ENCODE data around the gene TMEM130.
A peak's percentile ranks its signal among the peaks of the same experiment; 100 is the strongest.

TMEM130 gene

DNA sequence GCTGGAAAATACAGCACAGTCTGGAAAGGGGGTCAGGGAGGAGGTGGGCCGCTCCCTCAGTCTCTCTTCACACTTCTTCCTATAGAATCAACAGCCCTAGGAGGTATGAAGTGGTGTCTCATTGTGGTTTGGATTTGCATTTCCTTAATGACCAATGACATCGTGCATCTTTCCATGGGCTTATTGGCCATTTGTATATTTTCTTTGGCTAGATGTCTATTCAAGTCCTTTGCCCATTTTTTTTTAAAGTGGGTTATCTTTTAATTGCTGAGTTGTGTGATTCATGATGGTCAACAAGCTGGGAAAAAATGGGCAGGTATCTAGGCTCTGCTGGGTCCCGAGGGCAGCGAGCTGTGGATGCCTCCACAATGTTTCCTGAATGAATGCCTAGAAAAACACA, 29.1 kb downstream of the TMEM130 start:
- no peak for DNase-seq

DNA sequence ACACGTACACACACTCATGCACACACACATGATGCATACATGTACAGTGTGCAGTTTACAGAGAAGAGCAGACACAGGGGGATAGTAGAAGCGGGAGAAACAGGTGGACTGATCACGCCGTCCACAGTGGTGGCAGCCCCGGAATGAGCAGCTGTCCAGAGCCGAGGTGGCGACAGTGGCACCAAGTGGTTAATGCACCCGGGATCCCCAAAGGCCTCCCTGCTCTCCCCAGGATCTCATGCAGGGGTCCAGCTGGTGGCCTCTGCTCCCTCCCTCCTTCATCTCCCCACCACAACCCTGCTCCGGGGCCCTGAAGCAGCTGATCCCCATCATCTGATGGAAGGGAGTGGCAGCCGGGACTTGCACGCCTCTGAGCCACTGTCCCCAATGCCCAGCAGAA, 29.7 kb downstream of the TMEM130 start:
- no peak for DNase-seq

DNA sequence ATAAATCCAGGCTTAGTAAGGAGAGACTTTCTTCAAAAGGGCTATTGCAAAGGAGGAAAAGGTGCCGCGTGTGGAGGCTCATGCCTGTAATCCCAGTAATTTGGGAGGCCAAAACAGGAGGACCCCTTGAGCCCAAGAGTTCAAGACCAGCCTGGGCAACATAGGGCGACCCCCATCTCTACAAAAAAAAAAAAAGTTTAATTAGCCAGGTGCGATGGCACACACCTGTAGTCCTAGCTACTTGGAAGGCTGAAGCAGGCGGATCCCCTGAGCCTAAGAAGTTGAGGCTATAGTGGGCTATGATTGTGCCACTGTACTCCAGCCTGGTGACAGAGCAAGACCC, 32.2 kb downstream of the TMEM130 start:
- no peak for DNase-seq

DNA sequence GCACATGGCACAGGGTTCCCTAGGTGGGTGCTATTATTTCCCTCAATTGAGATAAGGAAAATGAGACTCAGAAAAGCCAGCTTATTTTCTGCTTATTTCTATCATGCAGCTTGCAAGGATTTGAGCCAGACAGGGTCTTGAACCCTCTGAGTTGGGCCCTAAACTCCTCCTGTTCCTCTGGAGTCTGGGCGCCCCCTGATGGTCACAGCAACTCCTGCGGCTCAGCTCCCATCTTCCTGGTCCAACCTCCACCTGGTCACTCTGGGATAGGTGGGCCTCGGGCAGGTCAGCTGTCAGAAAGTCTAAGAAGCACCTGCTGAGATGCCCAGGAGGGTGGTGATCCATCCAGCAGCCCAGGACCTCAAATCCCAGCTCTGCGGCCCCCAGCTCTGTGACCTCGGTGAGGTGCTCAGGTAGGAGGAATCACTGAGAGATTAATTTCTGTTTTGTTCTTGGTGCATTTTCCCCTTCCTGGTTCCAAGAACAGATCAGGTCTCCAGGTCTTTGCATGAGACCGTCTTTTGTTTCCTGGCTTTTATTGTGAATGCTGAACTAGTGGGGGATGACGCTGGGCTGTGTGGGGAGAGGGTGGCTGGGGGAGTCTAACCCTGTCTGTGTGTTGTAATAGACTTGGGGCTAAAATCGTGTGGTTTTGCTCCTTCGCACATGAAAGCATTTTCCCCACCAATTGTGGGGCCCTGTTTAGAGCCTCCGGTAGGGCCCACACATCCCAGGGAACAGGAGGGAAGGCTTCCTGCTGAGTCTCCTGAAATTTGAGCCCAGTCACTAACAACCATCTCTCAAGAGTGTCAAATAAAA, 32.8 kb downstream of the TMEM130 start:
- peak; percentile 17 to 21 for DNase-seq

DNA sequence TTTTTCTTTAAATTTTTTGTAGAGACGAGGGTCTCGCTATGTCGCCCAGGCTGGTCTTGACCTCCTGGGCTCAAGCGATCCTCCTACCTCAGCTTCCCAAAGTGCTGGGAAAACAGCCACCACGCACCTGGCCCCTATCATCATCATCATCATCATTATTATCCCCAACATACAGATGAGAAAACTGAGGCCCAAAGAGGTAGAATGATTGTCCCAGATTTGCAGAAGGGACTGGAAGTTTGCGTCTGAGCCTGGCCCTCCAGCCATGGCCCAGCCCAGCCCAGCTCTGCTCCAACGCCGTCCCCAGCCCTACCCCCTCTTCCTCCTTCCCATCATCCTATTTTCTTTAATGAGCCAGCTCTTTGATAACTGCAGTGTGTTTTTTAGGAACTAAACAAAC, 34.9 kb downstream of the TMEM130 start:
- no peak for DNase-seq

DNA sequence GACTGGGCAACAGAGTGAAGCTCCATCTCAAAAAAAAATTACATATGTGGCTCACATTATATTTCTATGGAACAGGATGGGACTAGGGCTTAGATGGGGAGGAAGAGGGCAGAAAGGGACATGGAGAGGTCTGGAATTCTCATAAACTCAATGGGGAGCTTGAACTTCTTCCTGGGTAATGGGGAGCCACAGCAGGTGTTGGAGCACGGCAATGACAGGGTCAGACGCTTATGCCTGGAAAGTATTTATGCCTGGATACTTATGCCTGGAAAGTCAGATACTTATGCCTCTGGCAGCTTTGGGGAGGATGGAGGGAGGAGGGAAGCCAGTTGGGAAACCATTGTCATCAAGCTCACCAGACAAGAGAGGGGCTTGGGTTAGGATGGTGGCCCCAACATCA, 36.8 kb downstream of the TMEM130 start:
- no peak for DNase-seq

DNA sequence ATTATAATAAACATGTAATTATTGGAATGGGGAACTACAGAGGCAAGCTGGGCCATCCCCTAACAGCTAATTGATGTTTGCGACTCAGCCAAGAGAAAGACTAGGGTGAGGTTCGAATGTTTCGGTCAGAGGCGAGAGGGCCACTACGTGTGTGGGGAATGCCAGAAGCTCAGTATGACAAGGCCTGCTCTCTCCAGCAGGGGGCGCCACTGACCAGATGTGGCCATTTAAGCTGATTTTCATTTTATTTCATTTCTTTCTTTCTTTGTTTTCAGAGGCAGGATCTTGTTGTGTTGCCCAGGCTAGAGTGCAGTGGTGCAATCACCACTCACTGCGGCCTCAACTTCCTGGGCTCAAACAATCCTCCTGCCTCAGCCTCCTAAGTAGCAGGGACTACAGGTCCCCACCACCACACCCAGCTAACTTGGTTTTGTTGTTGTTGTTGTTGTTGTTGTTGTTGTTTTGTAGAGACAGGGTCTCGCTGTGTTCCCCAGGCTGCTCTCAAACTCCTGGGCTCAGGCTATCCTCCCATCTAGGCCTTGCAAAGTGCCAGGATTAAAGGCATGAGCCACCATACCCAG, 38.1 kb downstream of the TMEM130 start:
- DNase-seq, result peak; percentile 48 to 57

DNA sequence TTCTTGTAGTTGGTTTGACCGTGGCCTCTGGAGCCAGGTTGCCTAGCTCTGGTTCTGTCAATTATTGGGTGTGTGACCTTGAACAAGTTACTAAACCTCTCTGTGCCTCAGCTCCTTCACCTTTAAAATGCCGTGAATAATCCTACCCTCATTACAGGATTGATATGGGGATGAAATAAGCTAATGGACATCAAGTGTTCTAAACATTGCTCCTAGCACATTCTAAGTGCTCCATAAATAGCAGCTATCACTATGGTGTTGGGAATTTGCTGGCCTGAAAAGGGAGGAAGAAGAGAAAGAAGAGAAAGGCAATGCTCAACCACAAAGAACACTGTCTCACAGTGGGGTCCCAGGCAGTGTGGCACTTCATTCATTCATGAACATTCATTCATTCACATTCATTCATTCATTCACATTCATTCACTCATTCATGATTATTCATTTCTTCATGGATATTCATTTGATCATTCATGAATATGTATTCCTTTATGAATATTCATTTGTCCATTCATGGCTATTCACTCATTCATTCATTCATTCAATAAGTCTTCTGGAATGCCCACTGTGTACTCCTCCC, 38.8 kb downstream of the TMEM130 start:
- no peak for DNase-seq

DNA sequence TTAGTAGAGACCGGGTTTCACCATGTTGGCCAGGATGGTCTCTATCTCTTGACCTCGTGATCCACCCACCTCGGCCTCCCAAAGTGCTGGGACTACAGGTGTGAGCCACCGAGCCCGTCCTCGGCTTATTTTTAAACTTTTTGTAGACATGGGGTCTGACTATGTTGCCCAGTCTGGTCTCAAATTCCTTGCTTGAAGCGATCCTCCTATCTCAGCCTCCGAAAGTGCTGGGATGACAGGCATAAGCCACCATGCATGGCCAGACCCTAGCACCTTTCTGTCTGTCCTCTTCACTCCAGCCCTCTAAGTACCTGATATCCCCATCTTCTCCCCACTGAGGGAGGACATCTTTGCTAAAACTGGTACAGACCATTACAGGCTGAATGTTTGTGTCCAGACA, 41.4 kb downstream of the TMEM130 start:
- no peak for DNase-seq

DNA sequence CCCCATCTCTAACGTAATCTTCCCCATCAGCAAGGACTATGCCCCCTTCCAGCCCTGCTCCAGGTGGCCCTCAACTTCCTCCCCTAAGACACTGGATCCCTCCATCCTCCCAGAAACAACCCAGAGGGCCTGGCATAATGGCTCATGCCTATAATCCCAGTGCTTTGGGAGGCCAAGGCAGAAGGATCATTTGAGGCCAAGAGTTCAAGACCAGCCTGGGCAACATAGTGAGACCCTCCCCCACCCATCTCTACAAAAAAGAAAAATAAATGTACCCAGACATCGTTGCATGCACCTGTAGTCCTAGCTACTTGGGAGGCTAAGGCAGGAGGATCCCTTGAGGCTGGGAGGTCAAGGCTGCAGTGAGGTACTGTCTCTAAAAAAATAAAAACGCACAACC, 42.6 kb downstream of the TMEM130 start:
- DNase-seq, result no peak

DNA sequence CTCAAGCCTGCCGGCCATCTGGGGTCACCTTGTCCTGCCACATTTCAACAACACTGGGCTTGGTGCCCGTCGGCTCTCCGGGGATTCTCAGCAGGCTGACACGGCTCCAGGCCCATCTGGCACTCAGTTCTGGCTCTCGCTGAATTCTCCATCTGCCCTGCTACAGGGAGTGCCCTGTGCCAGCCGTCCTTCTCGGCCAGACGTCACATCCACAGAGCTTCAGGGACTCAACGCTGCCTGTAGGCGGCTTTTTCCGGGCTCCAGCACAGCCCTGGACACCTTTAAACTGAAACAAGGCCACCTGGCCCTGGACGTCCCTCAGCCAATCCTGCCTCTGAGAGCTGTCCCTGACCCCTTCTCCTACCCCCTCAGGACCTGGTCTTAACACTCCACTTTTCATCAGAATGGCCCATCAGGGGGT, 43.0 kb downstream of the TMEM130 start:
- DNase-seq, result no peak

DNA sequence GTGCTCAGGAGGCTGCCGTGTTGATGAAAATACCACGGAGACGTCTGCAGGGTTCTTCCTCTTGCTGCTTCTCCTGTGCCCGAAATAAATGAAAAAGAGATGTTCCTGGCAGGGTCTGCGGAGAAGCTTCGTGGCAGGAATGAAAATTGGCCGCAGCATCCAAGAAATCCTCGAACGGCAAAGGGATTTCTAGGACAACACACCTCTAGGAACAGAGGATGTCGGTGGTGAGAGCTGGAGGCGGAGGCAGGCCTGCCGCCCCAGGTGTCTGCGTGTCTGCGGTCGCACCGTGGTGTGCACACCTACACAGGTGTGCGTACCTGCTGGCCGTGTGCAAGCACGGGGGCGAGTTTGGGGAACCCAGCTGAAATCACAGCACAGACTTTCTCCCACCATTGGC, 43.4 kb downstream of the TMEM130 start:
- DNase-seq, result no peak

DNA sequence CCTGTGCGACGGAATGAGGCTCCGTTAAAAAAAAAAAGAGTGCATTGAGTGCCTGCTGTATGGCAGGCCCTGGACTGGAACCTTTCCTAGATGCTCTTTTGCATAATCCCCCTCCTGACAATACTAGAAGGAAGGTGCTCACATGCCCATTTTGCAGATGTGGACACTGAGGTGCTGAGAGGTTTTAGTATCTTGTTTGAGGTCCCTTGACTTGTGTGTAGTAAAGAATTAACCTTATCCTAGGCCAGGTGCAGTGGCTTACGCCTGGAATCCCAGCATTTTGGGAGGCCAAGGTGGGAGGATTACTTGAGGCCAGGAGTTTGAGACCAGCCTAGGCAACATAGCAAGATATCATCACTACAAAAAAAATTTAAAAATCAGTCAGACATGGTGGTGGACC, 46.6 kb downstream of the TMEM130 start:
- no peak for DNase-seq

DNA sequence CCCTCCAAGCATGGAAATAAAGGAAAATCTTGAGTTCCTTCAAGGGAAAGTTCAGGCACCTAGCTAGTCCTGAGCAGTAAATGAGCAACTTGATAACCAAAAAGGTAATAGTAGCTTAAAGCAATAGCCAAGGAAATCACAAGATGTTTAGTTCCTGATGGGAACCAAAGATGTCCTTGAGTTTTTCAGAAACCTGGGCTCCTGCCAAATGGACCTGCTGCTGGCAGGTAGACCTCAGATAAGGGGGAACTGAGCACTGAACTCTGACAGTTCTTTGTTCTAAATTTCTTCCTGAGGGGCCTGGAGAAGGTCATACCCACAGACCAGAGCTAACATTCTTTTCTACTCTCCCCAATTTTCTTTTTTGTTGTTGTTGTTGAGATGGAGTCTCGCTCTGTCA, 48.5 kb downstream of the TMEM130 start:
- DNase-seq, result no peak

DNA sequence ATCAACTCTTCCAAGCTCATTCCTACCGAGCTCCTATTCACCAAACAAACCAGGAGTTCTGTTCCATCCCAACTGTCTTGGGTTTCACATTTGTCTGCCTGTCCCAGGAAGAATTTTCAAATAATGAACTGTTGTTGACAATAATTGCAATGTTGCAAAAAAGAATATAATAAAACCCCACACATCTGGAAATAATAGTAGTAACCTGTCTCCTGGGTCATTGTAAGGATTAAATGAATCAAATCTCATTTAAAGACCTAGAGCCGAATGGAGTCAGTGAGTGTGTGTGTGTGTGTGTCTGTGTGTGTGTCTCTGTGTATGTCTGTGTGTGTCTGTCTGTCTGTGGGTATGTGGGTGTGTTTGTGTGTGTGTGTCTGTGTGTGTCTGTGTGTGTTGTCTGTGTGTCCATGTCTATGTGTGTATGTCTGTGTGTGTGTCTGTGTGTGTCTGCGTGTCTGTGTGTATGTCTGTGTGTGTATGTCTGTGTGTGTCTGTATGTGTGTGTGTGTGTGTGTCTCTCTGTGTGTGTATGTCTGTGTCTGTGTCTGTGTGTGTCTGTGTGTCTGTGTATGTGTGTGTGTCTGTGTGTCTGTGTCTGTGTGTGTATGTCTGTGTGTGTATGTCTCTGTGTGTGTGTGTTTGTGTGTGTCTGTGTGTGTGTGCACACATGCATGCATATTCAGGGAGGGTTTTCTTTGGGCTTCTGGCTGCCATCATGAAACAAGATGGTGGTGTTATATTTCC, 52.7 kb downstream of the TMEM130 start:
- no peak for DNase-seq

DNA sequence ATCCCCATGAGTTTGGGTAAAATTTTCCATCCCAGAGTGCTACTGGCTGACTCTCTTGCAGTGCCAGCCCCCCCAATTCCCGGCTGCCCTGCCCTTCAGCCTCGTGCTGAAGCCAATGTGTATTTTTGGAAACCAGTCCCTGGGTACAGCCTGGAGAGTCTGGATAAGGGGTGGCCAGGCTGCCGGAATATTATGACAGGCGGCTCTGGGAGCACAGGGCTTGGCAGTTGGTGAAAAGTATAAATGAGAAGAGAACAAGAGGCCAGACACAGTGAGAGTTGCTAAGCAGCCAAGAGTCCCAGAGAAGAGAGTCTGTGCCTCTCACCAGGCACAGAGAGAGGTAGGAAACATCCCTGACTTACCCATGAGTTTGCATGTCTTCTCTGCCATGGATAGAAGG, 53.6 kb downstream of the TMEM130 start:
- no peak for DNase-seq

DNA sequence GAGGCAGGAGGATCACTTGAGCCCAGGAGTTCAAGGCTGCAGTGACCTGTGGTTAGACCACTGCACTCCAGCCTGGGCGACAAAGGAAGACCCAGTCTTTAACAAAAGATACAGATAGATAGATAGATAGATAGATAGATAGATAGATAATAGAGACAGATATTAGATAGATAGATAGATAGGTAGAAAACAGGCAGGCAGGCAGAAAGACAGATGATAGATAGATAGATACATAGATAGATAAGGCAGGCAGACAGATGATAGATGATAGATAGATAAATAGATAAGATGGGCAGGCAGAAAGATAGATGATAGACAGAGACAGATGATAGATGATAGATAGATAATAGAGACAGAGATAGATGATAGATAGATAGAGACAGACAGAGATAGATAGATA, 54.5 kb downstream of the TMEM130 start:
- no peak for DNase-seq

DNA sequence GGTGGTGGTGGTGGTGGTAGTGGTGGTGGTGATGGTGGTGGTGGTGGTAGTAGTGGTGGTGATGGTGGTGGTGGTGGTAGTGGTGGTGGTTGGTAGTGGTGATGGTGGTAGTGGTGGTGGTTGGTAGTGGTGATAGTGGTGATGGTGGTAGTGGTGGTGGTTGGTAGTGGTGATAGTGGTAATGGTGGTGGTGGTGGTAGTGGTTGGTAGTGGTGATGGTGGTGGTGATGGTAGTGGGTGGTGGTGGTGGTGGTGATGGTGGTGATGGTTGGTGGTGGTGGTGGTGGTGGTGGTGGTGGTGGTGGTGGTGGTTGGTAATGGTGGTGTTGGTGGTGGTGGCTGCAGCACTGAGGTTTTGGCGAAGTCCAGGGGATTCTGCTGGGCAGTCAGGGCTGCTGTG, 58.5 kb downstream of the TMEM130 start:
- no peak for DNase-seq

DNA sequence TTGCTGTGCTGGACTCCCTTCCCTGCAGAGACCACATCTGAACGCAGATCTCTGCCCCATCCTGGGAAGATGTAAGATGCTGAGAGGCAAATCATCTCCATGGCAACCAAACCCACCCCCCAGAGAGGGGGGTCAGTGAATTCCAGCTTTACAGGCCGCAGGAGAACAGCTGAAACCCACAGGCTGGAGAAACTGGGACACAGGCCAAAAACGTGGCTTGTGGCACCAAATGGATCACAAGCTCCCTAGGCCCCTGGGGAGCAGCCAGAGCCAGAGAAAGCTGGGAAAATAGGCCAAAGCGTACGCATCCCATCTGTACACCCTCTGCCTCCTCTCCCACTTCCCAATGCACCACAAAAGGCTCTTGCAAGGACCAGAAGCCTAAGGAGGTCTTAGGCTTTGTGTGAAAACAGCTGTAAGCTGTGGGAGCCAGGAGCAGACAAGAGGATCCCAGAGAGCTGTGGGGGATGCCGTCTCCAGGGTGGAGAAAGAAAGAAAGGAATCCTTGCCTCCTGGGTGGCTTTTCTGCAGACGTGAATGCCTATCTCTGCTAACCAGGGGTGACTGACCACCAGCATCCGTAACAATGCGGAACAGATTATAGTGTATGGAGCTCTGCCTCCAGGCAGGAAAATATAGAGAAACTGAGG, 59.5 kb downstream of the TMEM130 start:
- no peak for DNase-seq

DNA sequence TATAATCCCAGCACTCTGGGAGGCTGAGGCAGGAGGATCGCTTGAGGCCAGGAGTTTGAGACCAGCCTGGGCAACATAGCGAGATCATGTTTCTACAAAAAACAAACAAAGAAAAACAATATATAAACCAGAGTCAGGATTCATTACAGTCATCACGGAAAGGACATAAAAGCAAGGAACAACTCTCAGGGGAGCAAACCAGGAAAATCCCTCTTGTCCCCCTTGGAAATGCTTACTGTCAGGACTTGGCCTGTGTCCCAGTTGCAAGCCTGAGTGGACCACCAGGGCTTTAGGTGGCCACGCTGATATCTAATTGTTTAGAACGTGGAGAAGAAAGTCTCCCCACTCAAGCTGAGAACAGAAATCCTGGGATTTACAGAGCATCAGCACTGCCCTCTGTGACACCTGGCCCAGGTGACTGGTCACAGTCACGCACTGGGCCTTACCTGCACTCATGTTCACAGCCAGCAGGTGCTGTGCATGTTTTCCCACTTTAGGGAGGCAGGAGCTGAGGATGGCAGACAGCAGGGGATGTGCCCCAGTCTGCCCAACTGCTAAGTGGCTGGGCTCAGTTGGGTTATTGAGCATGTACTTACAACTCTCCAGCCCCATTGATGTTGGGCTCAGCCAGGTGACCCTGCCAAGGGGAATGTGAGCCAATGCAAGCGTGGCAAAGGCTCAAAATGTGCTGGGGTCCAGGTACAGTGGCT, 60.9 kb downstream of the TMEM130 start:
- DNase-seq, result no peak

DNA sequence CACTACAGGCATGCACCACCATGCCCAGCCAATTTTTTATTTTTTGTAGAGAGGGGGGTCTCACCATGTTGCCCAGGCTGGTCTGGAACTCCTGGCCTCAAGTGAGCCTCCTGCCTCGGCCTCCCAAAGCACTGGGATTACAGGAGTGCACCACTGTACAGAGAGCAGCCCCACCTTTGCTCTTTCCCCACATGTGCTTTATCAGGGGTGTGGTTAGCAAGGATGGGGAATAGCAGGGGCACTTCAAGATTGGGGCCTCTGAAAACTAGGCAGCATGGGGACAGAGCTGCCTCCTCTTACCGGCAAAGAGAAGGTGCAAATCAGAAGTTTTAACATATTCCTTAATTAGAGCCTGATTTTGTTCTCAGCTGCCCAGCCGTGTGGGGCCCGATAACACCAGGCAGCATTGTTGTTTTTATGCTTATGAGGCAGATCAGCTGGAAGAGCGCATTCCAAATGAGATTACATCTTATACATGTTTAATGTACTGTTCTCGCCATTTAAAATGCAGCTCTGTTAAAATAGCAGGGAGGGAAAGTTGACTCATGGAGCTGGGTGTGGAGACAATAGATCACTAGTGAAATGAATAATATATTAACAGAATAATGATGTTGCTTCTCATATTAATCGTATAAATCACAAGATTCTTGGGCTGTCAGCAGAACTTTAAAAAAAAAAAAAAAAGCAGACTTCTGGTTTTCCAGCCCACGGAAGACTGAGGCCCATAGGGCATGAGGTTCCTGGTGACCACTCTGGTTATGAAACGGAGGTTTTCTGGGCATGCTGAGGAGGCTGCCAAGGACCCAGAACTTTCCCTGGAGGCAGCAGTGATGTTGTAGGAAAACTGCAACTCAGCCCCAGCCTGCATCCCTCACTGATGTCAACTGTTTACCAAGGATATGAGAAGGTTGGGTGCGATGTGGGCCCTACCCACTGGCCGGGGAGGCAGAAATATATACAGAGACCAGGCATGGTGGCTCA, 62.5 kb downstream of the TMEM130 start:
- DNase-seq, result no peak

Measured in stimulated activated CD4-positive, alpha-beta T cell treated with anti-CD3 and anti-CD28 coated beads, Interleukin-2, amount 100 ng/mL, for 48 hours (primary cell).